Amygdala (tissue), 56 donors: Measurements from ENCODE around the gene TSC22D3.
A peak's percentile ranks its signal among the peaks of the same experiment; 100 is the strongest.
"Not testable (repeated sequence)": the region's sequence is repeated elsewhere in the genome, so short reads cannot be mapped to it uniquely, and the experiment has no call there.

Source experiments
- DNase-seq, 56 donors: peaks; one replicate each; lab custom pipeline; 2025; lab: John Stamatoyannopoulos, UW

TSC22D3 gene

DNA sequence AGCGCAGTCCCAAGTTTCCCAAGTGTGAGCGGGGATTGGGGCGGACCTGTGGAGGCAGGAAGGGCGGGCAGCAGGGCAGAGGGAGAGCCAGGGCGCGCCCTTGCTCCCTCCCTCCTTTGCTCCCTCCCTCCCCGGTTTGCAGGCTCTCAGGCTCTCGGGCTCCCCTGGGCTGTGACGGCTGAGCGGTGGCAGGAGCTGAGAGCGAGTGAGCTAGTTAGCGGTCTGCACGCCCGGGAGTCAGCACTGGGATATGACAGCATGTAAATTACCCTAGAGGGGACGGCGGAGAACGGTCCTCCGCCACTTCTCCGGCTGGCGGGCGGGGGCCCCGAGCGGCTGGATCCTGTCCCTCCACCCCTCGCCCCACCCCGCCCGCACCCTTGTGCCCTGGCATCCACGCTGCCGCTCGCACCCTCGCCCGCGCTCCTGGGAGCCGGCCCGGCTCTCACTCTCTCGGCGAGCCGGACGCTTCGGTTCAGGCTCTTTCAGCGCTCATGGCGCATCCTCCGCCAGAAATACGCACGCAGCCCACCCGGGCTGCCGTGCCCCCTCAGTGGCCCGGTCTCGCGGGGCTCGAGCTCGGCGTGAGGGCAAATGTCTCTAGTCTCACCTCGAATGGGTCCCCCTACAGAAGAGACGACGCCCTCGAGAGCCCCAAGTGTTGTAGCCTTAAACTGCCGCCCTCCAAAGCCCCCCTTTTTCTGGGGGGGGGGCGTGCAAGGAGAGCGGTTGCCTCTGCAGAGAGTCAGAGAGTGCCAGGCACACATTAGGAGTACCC is at the start of gene TSC22D3:
TSC22D3 (minus strand) TSS at position 54 of the 778 bp plus-strand sequence. CDS start 368 bp downstream, outside the sequence.
- peak in 54 of 56 donors; percentile 1 to 80 (median 46) for DNase-seq

DNA sequence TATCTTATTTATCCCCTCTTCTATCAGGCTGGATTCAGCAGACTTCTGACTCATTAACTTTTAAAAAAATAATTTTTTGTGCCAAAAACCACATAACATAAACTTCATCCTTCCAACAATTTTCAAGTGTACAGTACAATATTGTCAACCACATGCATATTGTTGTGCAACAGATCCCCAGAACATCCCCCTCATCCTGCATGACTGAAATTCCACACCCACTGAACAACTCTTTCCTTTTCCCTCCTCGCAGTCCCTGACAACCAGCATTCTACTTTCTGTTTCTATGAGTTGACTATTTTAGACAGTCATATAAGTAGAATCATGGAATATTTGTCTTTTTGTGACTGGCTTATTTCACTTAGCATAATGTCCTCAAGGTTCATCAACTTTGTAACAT is 47.9 kb upstream of the TSC22D3 start:
- DNase-seq, result peak in 1 of 56 donors; percentile 6

DNA sequence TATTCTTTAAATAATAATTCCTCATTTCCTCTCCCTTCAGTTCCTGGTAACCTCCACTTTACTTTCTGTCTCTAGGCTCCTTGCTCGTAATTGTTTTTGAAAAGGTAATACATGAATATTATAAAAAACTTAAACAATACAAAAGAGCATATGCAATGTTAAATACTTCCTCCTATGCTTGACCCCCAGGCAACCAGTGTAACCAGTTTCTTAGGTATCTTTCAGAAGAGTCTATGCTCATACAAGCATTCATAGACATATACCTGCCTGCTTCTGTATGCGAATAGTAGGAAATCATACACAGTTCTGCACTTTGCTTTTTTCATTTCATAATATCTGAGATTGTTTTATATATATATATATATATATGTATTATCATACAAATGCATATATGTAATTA is 47.5 kb upstream of the TSC22D3 start:
- DNase-seq, result no peak

DNA sequence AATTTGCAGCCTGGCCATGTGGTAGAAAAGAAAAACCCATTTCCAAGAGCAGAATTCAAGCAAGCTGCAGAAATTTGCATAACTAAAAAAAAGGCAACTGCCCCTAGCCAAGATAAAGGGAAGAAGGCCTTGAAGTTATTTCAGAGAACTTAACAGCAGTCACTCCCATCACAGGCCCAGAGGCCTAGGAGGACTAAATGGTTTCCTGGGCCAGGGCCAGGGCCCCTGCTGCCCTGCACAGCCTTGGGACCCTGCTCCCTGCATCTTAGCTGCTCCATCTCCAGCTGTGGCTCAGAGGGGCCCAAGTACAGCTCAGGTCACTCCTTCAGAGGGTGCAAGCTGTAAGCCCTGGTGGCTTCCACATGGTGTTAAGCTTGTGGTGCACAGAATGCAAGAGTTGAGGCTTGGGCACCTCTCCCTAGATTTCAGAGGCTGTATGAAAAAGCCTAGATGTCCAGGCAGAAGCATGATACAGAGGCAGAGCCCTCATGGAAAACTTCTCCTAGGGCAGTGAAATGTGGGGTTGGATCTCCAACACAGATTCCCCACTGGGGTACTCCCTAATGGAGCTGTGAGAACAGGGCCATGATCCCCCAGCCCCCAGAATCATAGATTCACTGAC is 43.4 kb upstream of the TSC22D3 start:
- no peak for DNase-seq

DNA sequence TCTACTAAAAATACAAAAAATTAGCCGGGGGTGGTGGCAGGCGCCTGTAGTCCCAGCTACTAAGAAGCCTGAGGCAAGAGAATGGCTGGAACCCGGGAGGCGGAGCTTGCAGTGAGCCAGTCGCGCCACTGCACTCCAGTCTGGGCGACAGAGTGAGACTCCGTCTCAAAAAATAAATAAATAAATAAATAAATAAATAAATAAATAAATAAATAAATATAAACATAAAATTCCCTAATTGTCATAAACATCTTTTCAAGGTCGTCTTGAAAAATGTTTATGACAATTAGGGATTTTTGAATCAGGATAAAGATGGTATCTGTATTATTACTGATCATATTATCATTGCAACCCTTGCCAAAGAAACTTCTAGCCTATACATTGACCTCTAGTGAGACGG is 34.5 kb upstream of the TSC22D3 start:
- DNase-seq, result not testable (repeated sequence)

DNA sequence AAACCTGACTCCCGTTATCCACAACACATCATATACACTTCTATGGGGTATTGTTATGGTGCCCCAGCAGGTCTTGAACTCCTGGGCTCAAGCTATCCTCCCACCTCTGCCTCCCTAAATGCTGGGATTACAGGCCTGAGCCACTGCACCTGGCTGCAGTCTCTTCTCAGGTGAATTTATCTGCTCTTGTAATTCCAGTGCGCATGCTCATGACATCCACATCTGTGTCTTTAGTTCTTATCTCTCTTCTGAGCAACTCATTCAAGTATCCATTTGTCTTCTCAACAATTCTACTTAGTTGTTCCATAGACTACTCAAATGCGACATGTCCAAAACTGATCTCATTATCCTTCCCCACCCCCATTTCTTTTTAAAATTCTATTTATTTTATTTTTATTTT is 29.6 kb upstream of the TSC22D3 start:
- no peak for DNase-seq

DNA sequence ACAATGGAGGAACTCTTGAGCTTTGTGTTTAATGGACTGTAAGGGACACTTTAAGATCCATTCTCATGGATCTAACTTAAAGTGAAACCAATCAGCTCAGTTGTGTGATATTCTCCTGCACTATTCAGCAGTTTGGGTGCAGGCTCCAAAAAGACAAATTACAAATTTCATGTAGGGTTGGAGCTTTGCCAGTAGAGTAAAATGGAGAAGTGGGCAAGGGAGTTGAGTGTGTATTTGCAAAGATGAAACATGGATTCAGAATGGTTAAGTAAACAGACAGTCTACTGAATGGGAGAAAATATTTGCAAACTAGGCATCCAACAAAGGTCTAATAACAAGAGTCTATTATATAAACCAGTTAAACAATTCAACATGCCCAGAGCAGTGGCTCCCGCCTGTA is 28.8 kb upstream of the TSC22D3 start:
- no peak for DNase-seq

DNA sequence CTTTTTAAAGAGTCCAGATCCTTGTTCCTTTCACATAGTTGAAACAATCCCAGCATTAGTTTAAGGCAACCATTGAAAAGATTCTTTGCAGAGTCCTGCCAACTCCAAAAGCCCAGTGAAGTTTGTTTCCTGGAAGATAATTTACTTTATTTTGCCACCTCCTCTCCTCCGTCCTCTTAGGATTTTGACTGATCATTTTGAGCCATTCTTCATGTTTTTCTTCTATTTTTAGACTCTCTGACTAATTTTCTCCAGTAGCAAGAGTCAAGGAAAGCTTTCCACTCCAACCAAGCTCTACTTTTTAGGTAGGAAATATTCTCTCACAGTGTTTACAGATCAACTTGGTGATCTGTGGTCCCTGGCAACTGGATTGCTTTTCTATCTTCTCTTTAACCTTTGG is 12.2 kb upstream of the TSC22D3 start:
- DNase-seq, result no peak

DNA sequence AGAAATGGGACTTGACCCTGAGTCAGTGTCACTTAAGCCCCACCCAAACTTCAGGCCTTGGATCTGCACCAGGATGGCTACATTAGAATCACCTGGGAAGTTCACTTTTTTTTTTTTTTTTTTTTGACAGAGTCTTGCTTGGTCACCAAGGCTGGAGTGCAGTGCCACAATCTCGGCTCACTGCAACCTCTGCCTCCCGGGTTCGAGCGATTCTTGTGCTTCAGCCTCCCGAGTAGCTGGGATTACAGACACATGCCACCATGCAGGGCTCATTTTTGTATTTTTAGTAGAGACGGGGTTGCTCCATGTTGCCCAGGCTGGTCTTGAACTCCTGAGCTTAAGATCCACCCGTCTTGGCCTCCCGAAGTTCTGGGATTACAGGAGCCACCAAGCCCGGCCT is 4.9 kb upstream of the TSC22D3 start:
- no peak for DNase-seq

DNA sequence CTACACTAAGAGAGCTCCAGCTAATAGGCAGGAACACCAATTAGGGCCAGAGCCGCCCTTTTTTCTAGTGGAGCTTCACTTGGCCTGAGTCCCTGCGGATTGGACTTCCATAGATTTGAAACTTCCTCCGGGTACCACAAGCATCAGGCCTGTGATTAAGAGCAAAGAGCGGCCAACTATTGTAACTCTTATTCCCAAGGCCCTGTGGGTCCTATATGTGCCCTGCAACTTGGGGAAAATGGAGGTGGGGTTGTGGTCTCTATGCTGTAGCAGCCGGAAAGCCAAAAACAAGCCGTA is 1.9 kb upstream of the TSC22D3 start, which contains the start of gene NCBP2L:
NCBP2L (plus strand) TSS at position 198 of the 297 bp plus-strand sequence. CDS start 16,488 bp downstream, outside the sequence.
- no peak for DNase-seq

DNA sequence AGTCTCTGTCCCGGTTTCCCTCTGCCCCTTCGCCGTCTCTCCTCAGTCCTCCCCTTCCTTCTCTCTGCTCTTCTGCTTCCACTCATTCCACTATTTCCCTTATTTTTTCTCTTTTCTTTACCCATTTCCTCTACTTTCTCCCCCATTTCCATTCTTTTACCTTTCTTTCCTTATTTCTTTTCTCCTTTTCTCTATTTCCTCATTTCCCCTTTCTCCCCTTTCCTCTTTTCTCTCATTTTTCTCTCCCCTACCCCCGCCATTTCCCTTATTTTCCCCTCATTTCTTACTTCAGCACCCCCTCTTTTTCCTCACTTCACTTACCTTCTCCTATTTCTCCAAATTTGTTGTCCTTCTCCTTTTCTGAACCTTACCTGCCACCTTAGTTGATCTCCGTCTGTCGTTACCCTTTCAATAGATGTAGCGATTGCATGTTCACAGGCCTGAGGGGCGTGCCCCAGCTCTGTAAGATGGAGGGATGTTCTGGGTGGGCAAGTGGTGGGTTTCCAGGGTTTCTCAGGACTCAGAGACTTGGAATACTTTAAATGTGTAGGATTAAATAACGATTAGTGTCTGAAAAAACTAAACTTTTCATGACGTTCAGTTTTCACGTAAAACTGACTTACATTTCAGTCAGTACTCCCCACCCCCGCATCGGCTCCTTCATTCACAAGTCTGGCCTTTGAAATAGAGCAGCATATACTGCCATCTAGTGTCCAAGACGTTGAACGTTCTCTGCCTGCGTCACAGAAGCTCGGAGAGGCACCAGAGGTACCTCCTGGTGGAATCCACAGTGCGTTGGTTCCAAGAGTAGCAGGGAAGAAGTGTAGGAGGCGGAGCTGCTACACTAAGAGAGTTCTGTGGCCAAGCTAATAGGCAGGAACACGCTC is 1.3 kb upstream of the TSC22D3 start:
- peak in 52 of 56 donors; percentile 1 to 85 (median 49) for DNase-seq

DNA sequence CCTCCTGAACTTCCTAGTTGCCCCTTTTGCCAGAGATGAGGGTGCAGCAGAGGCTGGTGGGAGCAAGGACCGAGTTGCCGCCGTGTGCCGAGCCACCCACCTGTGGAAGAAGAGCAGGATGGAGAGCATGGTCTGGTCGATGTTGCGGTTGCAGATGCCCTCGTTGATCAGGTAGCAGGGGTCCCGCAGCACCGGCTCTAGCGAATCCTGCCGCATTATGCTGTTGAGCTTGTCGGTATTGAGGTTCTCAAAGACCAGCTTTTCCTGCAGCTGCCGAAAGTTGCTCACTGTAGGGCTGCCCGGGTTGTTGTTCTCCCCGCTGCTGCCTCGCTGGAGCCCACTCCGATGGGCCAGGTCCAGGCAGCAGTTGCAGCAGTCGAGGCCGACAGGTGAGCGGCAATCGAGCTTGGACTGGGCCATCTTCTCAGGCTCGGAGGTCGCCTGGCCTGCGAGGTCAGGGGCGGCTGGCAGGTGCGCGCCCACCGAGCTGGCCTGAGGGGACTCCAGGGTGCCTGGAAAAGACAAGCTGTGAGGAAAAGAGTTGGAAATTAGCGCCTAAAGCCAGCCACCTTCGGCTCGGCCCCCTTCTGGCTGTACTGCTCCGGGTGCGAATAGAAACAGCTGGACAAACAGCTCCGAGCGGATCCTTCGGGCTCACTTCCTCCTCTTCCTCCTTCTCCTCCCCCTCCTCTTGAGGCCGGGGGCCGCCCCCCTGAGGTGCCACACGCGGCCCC is 420 bp downstream of the TSC22D3 start:
- peak in 1 of 56 donors; percentile 4 for DNase-seq

DNA sequence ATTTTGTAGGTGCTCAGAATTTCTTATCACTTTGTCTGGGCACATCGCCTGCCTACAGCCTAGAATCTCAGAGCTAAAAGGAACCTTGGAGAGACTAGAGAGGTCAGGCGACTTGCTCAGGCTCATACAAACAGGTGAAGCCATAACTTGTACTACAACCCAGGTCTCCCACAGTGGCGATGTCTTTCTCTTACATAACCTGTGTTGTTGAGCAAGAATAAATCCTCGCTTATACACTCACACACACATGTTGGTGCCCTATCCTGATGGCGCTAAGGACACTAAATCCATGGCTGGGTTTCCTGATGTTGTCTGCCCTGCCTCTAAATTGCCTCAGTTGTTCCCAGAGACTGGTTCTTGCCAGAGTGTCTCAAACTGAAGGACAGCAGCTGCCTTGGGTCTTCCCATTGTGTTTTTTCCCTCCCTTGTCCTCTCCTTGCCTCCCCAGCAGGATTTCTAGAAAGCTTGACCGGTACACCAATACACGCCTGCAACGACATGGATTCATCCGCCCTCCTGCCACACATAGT is 1.6 kb downstream of the TSC22D3 start:
- DNase-seq, result peak in 1 of 56 donors; percentile 2

DNA sequence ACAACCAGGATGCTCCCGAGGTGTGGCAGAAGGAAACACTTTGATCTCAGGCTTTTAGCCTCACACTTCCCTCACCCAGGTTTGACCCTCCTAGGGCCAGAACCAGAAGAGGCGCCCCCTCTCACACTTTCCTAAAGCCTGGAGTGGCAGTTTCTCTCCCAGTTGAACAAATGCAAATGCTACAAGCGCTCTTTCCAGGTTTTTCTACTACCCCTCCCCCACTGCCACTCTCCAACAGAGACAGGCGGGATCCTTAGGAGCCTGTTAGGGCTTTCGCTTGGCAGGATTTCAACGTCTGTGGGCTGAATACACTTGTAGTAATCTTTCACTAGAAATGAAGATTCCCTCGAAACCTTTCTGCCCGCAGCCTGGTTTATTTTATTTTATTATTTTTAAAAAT is 2.4 kb downstream of the TSC22D3 start:
- DNase-seq, result peak in 11 of 56 donors; percentile 3 to 35 (median 10)

DNA sequence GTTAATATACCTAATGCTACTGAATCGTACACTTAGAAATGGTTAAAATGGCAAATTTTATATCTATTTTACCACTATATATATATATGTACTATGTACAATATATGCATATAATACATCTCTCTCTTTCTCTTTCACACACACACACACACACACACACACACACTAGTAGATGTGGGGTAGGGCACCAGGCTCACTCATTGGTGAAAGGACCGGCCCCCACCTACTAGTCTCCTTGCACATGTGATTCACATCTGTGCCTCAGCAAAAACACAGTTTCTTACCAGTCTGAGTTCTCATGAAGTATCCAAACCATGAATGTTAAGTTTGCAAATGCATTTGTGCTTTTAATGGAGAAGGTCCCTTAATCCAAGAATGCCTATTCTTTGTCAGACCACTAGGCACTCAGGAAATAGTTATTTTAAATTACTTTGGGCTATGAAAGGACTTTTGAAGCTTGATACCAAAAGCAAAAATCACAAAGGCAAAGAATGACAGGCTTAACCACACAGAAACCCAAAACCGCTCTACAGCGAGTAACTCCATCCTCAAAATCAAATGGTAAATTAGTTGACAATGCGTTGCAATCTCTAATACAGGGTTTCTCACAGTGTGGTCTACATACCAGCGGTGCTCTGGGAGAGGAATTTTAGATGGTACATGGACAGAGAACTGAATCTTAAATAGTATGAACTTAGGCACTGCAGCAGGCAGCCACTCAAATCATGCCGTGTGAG is 5.8 kb downstream of the TSC22D3 start:
- DNase-seq, result no peak

DNA sequence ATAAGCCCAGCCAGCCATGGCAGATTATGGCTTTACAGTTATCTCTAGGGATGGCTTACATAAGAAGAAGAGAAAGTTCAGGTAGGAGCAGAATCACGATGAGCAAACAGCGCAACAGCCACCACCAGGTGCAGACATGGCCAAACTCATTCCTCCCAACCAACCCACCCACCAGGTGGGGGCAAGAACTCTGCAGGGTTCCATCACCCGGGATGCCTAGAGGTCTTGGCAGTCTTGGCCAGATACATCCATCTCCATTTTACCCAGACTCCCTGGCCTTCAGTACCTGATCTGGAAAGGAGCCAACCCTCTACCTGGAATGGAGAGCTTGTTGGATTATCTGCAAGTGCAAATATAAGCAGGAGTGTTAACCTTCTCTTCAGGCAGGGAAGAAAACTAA is 7.5 kb downstream of the TSC22D3 start:
- DNase-seq, result no peak

DNA sequence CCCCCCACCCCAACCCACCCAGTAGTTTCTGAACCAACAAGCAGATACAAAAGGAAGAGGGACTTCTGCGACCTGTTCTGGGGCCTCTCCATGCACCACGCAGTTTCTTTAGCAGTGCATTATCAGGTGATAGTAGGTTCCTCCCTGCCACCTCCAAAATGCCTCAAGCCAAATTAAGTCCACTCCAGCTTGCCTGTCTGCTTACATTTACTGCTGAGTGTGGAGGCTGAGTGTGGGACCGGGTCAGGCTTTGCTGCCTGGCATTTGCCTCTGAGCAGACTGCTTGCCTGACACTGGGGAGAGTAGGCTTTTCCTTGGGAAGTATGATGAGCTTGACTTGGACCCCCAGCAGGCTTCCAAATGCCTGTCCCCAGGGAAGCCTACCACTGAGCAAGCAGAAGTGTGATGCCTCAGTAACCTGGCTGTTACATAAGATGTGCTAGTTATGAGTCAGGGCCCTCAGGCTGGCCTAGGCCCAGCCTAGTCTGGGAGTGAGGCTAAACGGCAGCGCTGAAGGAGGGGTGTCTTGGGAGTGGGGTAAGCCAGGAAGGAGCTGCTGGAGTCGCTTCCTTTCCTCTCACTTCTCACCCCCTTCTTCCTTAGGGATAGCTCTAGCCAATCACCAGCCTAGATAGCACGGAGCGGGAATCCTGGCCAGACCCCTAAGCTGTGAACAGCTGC is 9.0 kb downstream of the TSC22D3 start:
- DNase-seq, result no peak

DNA sequence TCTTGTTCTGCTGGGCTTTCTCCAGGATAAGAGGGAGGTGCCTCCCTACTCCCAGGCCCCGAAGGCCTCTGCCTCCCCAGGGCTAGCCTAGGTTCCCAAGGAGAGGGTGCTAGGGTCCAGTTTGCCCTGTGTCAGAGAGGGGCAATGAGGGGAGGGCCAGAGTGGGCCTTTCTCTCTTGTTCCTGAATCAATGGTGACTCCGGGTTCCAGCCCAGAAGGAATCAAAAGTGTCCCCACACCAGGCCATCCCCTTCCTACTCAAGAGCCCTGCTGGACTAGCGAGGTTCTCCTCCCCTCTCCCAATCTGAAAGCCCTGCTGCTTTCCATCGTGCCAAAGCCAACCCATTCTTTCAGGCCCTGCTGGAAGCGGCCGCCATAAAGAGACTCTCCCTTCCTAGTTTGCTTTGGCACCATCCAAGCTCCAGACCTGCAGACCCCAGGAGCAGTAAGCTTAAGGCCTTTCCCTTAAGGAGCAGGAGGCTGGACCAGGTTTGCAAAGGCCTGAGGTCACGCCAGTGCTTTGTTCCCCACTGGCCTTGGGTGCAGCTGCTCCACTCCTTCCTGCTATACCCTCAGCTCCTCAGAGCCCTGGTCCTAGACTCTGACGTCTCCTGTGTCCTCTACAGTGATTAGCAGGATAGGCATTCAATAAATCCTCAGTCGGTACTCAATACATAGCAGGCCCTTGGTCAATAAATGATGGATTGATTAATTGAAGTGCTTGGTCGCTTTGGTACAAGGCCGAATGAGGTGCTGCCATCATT is 10.6 kb downstream of the TSC22D3 start:
- no peak for DNase-seq
